ENCODE data around the gene SCAPER. TPM values are rescaled to one million over a fixed set of nuclear protein-coding genes. Genes with fewer than 3 reads are reported as not detected.

The SCAPER gene
- total RNA-seq, 2 donors from 2014 or later: 33.3 to 43.0 TPM

DNA sequence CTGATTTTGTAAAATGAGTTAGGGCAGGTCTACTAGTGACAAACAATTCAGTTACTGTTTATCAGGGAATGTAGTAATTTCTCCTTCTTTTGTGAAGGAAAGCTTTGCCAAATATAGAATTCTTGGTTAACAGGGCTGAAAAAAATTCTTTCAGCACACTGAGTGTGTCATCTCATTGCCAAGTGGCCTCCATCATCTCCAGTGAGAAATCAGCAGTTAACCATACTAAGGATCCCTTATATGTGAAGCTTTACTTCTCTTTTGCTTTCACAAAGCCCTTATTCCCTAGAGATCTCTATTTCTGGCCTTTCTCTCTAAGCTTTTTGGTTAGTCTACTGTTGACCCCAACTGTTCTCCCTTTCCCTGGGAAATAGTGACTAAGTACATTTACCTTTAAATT, 269.1 kb downstream of the SCAPER start:
- DNase-seq (ENCODE audit: low spot score in 2 of 2) (no peak), ATAC-seq (no peak)
- H3K36me3 Mint-ChIP-seq: peaks cover 10 to 25% of the 10 kb centered on the region in 2 donors
- peaks cover 3 to 12% of the 10 kb centered on the region in 2 donors for H3K9me3 Mint-ChIP-seq
- H3K27ac Mint-ChIP-seq: no peak overlapping the region

DNA sequence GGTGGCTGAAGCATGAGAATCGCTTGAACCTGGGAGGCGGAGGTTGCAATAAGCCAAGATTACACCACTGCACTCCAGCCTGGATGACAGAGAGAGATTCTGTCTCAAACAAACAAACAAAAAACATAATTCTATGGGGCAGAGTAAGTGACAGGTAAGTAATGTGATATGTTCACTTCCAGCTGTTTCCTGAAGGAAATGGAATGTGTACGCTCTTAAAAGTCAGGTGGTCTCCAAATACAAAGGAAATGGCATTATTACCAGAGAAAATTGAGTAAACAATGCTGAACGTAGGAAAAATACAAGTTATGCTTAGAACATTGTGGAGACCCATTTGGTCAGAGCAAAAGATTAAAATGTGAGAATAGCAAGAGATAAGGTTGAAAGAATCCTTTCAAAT, 278.5 kb downstream of the SCAPER start:
- no peaks in the 10 kb centered on the region for H3K9me3 Mint-ChIP-seq
- H3K36me3 Mint-ChIP-seq: no peaks in the 10 kb centered on the region
- DNase-seq (ENCODE audit: low spot score in 2 of 2) (no peak), ATAC-seq (no peak)
- H3K27ac Mint-ChIP-seq: no peak overlapping the region

DNA sequence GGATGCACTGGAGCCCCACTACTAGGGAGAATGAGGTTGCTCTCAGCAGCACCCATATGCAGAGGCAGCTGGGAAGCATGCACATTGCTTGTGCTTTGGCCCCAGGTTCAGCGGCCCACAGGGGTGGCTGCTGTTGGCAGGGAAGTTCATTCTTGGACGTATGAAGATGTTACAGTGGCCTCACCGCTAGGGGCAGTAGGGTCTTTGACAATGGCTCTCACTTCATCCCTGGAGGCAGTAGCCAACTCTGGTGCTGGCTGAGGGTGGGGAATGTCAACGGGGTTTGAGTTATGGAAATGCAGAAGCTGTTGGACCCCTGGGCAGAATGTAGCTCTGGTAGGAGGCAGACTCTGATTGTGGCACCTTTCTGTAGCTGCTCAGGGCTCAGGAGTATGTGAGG, 279.9 kb downstream of the SCAPER start:
- Mint-ChIP-seq H3K27ac (no peak overlapping the region), H3K36me3 (no peaks in the 10 kb centered on the region), H3K9me3 (no peaks in the 10 kb centered on the region)
- ATAC-seq (no peak), DNase-seq (ENCODE audit: low spot score in 2 of 2) (no peak)

DNA sequence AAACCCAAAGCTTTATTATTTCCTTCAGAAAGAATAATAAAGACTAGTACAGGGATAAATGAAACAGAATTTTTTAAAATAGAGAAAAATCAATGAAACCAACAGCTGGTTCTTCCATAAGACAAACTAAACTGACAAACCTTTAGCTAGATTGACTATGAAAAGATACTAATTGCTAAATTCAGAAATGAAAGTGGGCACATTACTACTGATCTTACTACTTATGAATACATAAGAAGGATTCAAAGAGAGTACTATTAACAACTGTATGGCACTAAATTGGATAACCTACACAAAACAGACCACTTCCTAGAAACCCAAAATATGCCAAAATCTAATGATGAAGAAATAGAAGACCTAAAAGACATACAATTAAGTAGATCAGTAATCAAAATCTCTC, 290.4 kb downstream of the SCAPER start:
- peaks cover 42 to 45% of the 10 kb centered on the region in 2 donors for H3K36me3 Mint-ChIP-seq
- peak in 1 of 2 donors; percentile 88 for ATAC-seq
- H3K9me3 Mint-ChIP-seq: peaks cover 0 to 18% of the 10 kb centered on the region in 2 donors
- DNase-seq (ENCODE audit: low spot score in 2 of 2): no peak
- no peak overlapping the region for H3K27ac Mint-ChIP-seq

DNA sequence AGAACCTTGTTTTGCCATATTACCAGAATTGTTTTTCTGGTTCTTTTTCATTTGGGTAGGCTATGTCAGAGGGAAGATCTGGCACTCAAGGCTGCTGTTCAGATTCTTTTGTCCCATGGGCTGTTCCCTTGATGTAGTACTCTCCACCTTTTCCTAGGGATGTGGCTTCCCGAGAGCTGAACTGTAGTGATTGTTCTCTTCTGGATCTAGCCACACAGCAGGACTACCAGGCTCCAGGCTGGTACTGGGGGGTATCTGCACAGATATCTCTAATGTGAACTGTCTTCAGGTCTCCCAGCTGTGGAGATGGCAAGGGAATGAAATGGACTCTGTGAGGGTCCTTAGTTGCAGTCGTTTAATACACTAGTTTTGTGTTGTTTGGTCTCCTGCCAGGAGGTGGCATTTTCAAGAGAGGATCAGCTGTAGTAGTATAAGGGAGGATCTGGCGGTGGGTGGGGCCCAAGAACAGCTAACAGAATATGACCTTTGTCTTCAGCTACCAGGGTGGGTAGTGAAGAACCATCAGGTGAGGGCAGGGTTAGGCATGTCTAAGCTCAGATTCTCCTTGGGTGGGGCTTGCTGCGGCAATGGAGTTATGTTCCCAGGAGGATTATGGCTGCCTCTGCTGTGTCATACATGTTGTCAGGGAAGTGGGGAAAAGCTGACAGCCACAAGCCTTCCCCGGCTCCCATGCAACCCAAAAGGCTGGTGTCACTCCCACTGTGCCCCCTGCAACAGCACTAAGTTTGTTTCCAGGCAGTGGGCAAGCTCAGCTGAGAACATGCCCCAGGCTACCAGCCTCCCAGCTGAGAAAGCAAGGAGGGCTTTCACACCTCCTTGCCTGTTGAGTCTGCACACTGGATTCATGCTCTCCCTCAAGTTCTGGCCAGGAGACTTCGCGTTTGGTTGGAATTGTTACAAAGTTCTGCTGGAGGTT, 316.1 kb downstream of the SCAPER start:
- Mint-ChIP-seq H3K9me3 (peaks cover 1 to 4% of the 10 kb centered on the region in 2 donors), H3K27ac (no peak overlapping the region), H3K36me3 (peaks cover 5 to 17% of the 10 kb centered on the region in 2 donors)
- DNase-seq (ENCODE audit: low spot score in 2 of 2): no peak
- no peak for ATAC-seq

DNA sequence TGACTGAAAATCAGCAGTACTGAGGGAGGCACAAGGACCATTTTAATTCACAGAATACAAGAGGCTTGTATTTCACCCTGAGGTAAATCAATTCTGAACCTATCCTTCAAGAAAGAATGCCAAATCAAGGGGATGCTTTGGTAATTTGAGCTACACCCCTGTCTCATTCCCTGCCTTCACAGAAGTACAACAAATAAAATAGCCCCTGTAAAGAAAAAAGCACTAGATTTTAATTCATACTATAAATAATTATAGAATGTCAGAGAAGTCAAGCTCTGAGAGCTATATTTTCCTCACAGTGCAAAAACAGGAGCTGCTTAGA, 319.6 kb downstream of the SCAPER start:
- Mint-ChIP-seq H3K27ac (no peak overlapping the region), H3K9me3 (peaks cover 9 to 12% of the 10 kb centered on the region in 2 donors), H3K36me3 (peaks cover 31 to 38% of the 10 kb centered on the region in 2 donors)
- ATAC-seq: no peak
- no peak for DNase-seq (ENCODE audit: low spot score in 2 of 2)

DNA sequence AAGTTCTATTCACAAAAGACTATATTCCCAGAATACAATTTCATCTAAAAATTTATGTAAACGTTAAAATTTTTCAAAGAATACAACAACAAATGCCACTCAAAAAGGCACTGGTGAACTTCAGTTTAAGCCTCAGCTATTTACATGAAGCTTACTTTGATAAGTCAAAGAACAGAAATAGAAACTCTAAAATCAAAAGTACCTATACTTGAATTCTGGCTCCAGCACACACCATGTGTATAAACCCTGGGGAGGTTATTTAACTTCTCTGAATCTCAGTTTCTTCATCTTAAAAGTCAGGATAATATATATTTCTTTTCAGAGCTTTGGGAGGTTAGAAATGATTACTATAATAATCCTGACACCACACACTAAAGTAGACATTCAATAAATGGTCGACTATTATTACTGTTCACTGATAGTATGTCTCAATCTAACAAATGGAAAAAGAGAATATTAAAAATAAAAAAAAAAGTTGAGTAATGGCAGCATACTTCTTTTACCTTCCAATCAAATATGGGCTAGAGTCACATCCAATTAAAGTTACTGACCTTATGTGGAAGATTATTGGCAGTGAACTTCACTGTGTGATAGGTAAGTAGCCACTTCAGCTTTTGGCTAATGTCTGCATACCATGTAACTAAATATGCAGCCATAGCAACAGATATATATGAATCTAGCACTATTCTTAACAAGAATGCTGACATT, 320.1 kb downstream of the SCAPER start:
- H3K27ac Mint-ChIP-seq: no peak overlapping the region
- peaks cover 34 to 39% of the 10 kb centered on the region in 2 donors for H3K36me3 Mint-ChIP-seq
- H3K9me3 Mint-ChIP-seq: peaks cover 9 to 12% of the 10 kb centered on the region in 2 donors
- DNase-seq (ENCODE audit: low spot score in 2 of 2): no peak
- no peak for ATAC-seq

DNA sequence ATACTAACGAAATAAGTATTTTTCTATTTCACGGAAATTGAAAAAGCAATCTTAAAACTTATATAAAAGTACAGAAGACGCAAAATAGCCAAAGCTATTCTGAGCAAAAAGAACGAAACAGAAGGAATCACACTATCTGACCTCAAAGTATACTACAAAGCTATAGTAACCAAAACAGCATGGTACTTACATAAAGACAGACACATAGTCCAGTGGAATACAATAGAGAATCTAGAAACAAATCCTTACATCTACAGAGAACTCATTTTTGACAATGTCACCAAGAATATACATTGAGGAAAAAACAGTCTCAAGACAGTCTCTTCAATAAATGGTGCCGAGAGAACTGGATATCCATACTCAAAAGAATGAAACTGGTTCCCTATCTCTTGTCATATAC, 322.6 kb downstream of the SCAPER start:
- Mint-ChIP-seq H3K9me3 (peaks cover 5 to 12% of the 10 kb centered on the region in 2 donors), H3K36me3 (peaks cover 22 to 29% of the 10 kb centered on the region in 2 donors), H3K27ac (no peak overlapping the region)
- no peak for DNase-seq (ENCODE audit: low spot score in 2 of 2)
- no peak for ATAC-seq

DNA sequence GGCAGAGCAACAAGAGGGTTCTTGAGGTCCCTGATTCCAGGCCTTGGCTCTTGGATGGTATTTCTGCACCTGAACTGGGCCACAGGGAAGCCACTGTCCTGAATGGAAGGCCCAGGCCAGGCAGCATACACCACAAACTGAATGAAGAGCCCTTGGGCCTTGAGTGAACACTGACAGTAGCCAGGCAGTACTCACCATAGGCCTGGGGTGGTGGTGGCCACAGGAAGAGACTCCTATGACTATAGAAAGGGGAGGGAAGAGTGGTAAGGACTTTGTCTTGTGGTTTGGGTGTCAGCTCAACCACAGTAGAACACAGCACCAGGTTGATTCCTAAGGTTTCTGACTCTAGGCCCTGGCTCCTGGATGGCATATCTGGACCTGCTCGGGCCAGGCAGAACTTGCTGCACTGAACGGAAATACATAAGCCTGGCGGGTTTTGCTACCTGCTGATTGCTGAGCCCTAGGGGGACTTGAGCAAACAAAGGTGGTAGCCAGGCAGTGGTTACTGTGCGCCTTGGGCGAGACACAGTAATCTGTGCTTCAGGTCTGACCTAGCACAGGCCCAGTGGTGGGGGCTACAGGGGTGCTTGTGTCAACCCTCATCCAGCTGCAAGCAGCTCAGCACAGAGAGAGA, 327.1 kb downstream of the SCAPER start:
- Mint-ChIP-seq H3K27ac (peak overlapping the region in 1 of 2 donors; percentile 40), H3K36me3 (peaks cover 18 to 28% of the 10 kb centered on the region in 2 donors), H3K9me3 (peaks cover 5 to 7% of the 10 kb centered on the region in 2 donors)
- ATAC-seq: peak in 1 of 2 donors; percentile 67
- no peak for DNase-seq (ENCODE audit: low spot score in 2 of 2)

DNA sequence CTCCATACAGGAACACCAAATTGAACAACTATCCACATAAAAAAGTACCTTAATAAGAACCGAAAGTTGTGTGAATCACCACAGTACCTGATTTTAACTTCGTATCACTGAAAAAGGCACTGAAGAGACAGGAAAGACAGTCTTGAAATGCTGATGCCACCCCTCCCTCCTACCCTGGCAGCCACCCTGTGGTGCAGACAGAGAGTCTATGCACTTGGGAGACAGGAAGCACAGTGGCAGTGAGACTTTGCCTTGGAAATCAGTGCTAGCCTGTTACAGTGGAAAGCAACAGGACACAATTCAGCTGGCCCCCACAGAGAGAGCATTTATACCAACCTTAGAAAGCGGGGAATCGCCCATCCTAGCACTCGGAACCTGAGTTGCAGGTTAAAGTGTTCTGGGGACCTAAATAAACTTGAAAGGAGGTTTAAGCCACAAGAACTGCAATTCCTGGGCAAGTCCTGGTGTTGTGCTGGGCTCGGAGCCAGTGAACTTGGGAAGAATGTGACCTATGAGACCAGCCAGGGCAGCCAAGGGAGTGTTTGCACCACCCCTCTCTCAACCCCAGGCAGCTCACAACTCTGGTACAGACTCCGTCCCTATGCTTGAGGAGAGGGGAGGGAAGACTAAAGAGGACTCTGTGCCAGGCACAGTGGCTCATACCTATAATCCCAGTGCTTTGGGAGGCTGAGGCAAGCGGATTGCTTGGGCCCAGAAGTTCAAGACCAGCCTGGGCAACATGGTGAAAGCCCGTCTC, 328.4 kb downstream of the SCAPER start:
- ATAC-seq (peak; percentile 36 to 48), DNase-seq (ENCODE audit: low spot score in 2 of 2) (no peak)
- peaks cover 16 to 20% of the 10 kb centered on the region in 2 donors for H3K36me3 Mint-ChIP-seq
- peaks cover 2% of the 10 kb centered on the region in 2 donors for H3K9me3 Mint-ChIP-seq
- peak overlapping the region in 1 of 2 donors; percentile 21 for H3K27ac Mint-ChIP-seq

DNA sequence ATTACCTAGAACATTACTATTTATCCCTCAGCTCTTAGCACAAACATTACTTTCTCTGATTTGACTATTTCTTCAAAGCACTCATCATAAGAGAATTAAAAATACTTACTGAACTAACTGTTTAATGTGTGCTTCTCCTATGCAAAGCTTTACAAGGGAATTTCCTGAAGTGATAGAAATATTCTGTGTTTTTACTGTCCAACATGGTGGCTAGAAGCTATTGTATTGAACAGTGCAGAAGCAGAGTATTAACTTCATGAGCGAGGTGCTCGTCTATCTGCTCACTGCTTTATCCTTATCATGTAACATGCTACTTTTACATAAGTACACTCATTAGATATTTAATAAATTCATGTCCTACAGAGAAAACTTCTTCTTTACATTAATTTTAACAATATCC, 329.5 kb downstream of the SCAPER start:
- DNase-seq (ENCODE audit: low spot score in 2 of 2): no peak
- Mint-ChIP-seq H3K9me3 (peaks cover 0 to 6% of the 10 kb centered on the region in 2 donors), H3K36me3 (peaks cover 16 to 21% of the 10 kb centered on the region in 2 donors), H3K27ac (peak overlapping the region in 1 of 2 donors; percentile 28)
- ATAC-seq: no peak

DNA sequence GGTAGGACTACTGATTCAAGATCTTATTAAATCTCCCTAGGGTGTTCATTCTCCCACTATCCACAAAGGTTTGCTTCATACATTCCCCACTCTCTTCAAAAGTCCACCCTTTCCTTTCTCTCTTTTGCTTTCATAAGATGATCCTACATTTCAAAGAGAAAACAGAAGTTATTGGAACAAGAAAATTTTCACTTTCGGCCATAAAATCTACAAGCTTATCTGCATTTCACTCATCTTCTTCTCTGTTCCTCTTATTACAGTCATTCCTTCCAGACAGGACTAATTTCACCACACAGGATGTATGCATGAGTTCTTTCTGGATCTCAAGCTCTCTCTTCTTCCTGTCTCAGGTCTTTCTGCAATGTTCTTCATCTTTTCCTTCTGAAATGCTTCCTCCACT, 329.9 kb downstream of the SCAPER start:
- ATAC-seq (peak; percentile 83 to 93), DNase-seq (ENCODE audit: low spot score in 2 of 2) (no peak)
- Mint-ChIP-seq H3K36me3 (peaks cover 16 to 22% of the 10 kb centered on the region in 2 donors), H3K27ac (peak overlapping the region in 1 of 2 donors; percentile 28), H3K9me3 (peaks cover 0 to 10% of the 10 kb centered on the region in 2 donors)

DNA sequence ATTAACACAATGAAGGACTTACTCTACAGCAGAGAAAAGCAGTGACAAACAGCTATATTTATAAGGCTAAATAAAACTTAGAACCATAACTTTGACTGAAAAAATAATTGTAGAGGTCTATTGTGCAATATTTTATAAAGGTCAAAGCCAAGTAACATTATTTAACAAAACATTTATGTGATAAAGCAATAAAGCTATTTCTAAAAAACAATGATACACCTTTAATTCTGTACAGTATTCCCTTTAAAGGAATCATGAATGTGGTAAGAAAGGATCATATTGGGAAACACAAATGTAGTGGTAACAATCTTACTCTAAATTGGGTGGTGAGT, 332.2 kb downstream of the SCAPER start:
- H3K27ac Mint-ChIP-seq: no peak overlapping the region
- DNase-seq (ENCODE audit: low spot score in 2 of 2) (no peak), ATAC-seq (no peak)
- peaks cover 20 to 26% of the 10 kb centered on the region in 2 donors for H3K36me3 Mint-ChIP-seq
- peaks cover 0 to 17% of the 10 kb centered on the region in 2 donors for H3K9me3 Mint-ChIP-seq

DNA sequence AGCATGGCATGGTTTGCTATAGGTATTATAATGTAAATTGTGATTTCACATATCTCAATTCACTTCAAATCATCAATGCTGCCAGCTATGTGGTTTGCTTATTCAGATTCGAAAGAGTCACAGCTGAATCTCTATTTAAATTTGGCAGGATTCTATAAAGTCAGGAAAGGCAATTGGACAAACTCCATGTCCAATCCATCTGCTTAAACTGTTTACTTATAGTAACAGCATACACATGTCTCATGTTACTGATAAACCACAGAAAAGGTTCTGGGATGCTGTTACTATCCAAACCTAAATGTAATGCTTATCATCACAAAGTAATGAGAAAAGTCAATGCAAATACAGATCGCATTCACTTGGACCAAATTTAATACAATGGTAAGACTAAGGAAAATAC, 338.9 kb downstream of the SCAPER start:
- no peak for DNase-seq (ENCODE audit: low spot score in 2 of 2)
- Mint-ChIP-seq H3K36me3 (peaks cover 14 to 27% of the 10 kb centered on the region in 2 donors), H3K27ac (no peak overlapping the region), H3K9me3 (peaks cover 4 to 18% of the 10 kb centered on the region in 2 donors)
- ATAC-seq: no peak

DNA sequence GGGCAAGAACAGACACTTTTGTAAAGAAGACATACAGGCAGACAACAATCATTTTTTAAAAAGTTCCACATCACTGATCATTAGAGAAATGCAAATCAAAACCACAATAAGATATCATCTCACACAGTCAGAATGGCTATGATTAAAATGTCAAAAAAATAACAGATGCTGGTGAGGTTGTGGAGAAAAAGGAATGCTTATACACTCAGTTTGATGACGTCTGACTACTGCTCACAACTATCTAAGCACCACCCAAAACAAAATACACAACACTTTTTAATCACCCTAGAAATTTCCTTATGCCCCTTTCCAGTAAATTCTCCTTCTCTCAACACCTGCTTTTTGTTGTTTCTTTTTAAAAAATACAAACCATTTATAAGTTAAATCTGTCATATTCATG, 339.8 kb downstream of the SCAPER start:
- ATAC-seq: no peak
- no peak overlapping the region for H3K27ac Mint-ChIP-seq

DNA sequence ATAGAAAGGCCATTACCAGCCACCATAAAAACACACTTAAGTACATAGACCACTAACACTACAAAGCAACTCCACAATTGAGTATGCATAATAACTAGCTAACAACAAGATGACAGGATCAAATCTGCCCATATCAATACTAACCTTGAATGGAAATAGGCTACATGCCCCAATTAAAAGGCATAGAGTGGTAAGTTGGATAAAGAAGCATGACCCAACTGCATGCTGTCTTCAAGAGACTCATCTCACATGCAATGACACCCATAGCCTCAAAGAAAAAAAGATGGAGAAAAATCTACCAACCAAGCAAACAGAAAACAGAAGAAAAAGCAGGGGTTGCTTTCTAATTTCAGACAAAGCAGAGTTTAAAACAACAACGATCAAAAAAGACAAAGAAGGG, 349.9 kb downstream of the SCAPER start:
- Mint-ChIP-seq H3K36me3 (peaks cover 12 to 19% of the 10 kb centered on the region in 2 donors), H3K9me3 (peaks cover 11 to 17% of the 10 kb centered on the region in 2 donors), H3K27ac (no peak overlapping the region)
- DNase-seq (ENCODE audit: low spot score in 2 of 2): no peak
- no peak for ATAC-seq

More for the DNA sequence above, 339.8 kb downstream of the SCAPER start:
- peaks cover 5 to 18% of the 10 kb centered on the region in 2 donors for H3K36me3 Mint-ChIP-seq
- H3K9me3 Mint-ChIP-seq: peaks cover 4 to 11% of the 10 kb centered on the region in 2 donors
- no peak for DNase-seq (ENCODE audit: low spot score in 2 of 2)

Data from activated naive CD4-positive, alpha-beta T cell treated with anti-CD3 and anti-CD28 coated beads, Interleukin-2, amount 50 U/mL, for 72 hours (primary cell).